ENCODE results near the gene SEC24D.

GRCh38 chr4:118755438-118756226, 80.3 kb downstream of the SEC24D start:
- TF ChIP-seq POLR2A (IDR thresholded peaks at IDR 0.05; ENCODE audit: low read length) (no peak), GATA1 (IDR thresholded peaks at IDR 0.05; ENCODE audit: low read depth, low read length) (no peak)
